ENCODE results near the gene TEX264. TPM values are rescaled to one million over a fixed set of nuclear protein-coding genes. Genes with fewer than 3 reads are reported as not detected.

Gene TEX264
- total and polyA plus RNA-seq, 2 of the 13 experiments (the other 11 are each of a cell fraction or from before 2014, with no cell fraction given), result 35.2 to 52.1 TPM

- TF ChIP-seq FOXA3 (CRISPR knock-in tag; IDR thresholded peaks at IDR 0.05), result no peak
Observed at GRCh38 chr3:51682079-51682478, 11.0 kb downstream of the TEX264 start (continued).

GRCh38 chr3:51682526-51682925 lies 11.5 kb downstream of the TEX264 start:
- DNase-seq (ENCODE audit: low spot score) (no peak), ATAC-seq (no peak), FAIRE-seq (no peak)
- BruUV-seq (replicated peaks), result no TSS peak
- POLR2A ChIA-PET, result interaction anchor here (1.0 to 2.6 kb wide), 3 partner anchors 9 to 180 kb away, joined by 4 to 13 read pairs (median 5); no protein-coding TSS in a partner anchor
- peaks cover 4% of the 10 kb centered on the region; the same call in 1 of the 2 replicates for H4K20me1 ChIP-seq (ENCODE audit: insufficient read depth, low read length)
- CTCF ChIA-PET (ENCODE audit: low intra/inter-chr PET ratio, low total read pairs), result interaction anchor here (1.2 to 2.1 kb wide), 4 partner anchors 13 to 181 kb away, joined by 5 to 11 read pairs (median 10); no protein-coding TSS in a partner anchor
- 83% methylated on average over 2 of the region's 7 CpGs for WGBS (ENCODE audit: low lambda C conversion rate)
- 0 out of 2 replicates have a peak, but pooled peaks cover 12% of the 10 kb centered on the region for H3K4me1 ChIP-seq (ENCODE audit: insufficient read depth, low read length)
- no peaks in the 10 kb centered on the region for H3K9me3 ChIP-seq (ENCODE audit: low read length)
- peaks cover 3% of the 10 kb centered on the region for H3K79me2 ChIP-seq (ENCODE audit: insufficient read depth, low read length)
- no peak overlapping the region for H3K9ac ChIP-seq (ENCODE audit: insufficient read depth, low read depth, low read length)
- no peak for TF ChIP-seq NAIF1 (CRISPR knock-in tag; IDR thresholded peaks at IDR 0.05; ENCODE audit: borderline replicate concordance)
- TF ChIP-seq NFE2L2 (IDR thresholded peaks at IDR 0.05; ENCODE audit: low read length), result no peak
- TF ChIP-seq SRSF4 (IDR thresholded peaks at IDR 0.05; ENCODE audit: low read depth, low read length, poor library complexity, severe bottlenecking), result no peak
- no peak for TF ChIP-seq ZNF891 (CRISPR knock-in tag; IDR thresholded peaks at IDR 0.05)
- no peak for TF ChIP-seq FLYWCH1 (CRISPR knock-in tag; IDR thresholded peaks at IDR 0.05)
- no peak for TF ChIP-seq FOXC1 (CRISPR knock-in tag; IDR thresholded peaks at IDR 0.05; ENCODE audit: borderline replicate concordance)
- no peak for TF ChIP-seq ZKSCAN5 (CRISPR knock-in tag; IDR thresholded peaks at IDR 0.05)
- TF ChIP-seq RFXAP (CRISPR knock-in tag; IDR thresholded peaks at IDR 0.05; ENCODE audit: borderline replicate concordance), result no peak
- TF ChIP-seq ZBTB7B (CRISPR knock-in tag; IDR thresholded peaks at IDR 0.05), result no peak
- no peak for TF ChIP-seq CHD4 (IDR thresholded peaks at IDR 0.05; ENCODE audit: borderline replicate concordance, low read length)
- TF ChIP-seq MBD4 (IDR thresholded peaks at IDR 0.05; ENCODE audit: borderline replicate concordance, low read length), result no peak
- TF ChIP-seq ZNF263 (CRISPR knock-in tag; IDR thresholded peaks at IDR 0.05), result no peak
- intact Hi-C loops (cut with micrococcal nuclease; ENCODE audit: unreplicated experiment) (loop anchor here (1.0 kb wide), 1 partner anchor 44 kb away; no protein-coding TSS in a partner anchor), in situ Hi-C loops (cut with HindIII; ENCODE audit: extremely low pct_ligation_motif_present, low pct_unique_long_range_greater_than_20kb) (loop anchor here (5.0 kb wide), 1 partner anchor 45 kb away; no protein-coding TSS in a partner anchor)
- peaks cover 21 to 43% of the 10 kb centered on the region in 2 experiments for H3K36me3 ChIP-seq (replicated peaks in 1 of 2; ENCODE audit: control insufficient read depth in 1 of 2, insufficient read depth in 2 of 2, low read length in 2 of 2)
- no peak overlapping the region for H2AFZ ChIP-seq (ENCODE audit: low read length)
- no peak overlapping the region for H3K4me3 ChIP-seq (replicated peaks in 1 of 3; ENCODE audit: insufficient read depth in 1 of 3, low read depth in 2 of 3, low read length in 3 of 3)
- no peak overlapping the region for H3K27ac ChIP-seq (ENCODE audit: extremely low read length, insufficient read depth, low read length)
- no peaks in the 10 kb centered on the region for H3K27me3 ChIP-seq (ENCODE audit: control insufficient read depth in 1 of 2, insufficient read depth in 2 of 2, low read length in 2 of 2)
- no peak overlapping the region for H3K4me2 ChIP-seq (ENCODE audit: low read depth, low read length)
